HG03045 (cell line): ENCODE measurements around the gene JUND.

Experiments
- ATAC-seq: cut with Tn5 transposase; IDR thresholded peaks from one replicate; pipeline ENCODE4 v1.9.1; 2021; ENCODE audit warnings: mild to moderate bottlenecking, moderate library complexity; ENCODE audit not compliant: unreplicated experiment

The JUND gene

GRCh38 chr19:18249834-18250233 lies 31.6 kb downstream of the JUND start:
- ATAC-seq = no peak

GRCh38 chr19:18245297-18245696 lies 36.1 kb downstream of the JUND start:
- ATAC-seq = no peak

- no peak for ATAC-seq
Measured at GRCh38 chr19:18239303-18239702, 42.1 kb downstream of the JUND start.

GRCh38 chr19:18234194-18234593 lies 47.2 kb downstream of the JUND start:
- ATAC-seq = no peak

GRCh38 chr19:18233224-18233825 lies 48.1 kb downstream of the JUND start:
- ATAC-seq = no peak

GRCh38 chr19:18232540-18233223 lies 48.7 kb downstream of the JUND start:
- ATAC-seq = no peak

- ATAC-seq = no peak
Measured at GRCh38 chr19:18231775-18232174, 49.6 kb downstream of the JUND start.

GRCh38 chr19:18230941-18231734 lies 50.3 kb downstream of the JUND start:
- no peak for ATAC-seq

GRCh38 chr19:18229915-18230314 lies 51.5 kb downstream of the JUND start:
- ATAC-seq = no peak
